Adipose tissue (tissue), 3 donors: Measurements from ENCODE around the gene ITFG2. TPM values are rescaled to one million over a fixed set of nuclear protein-coding genes. Genes with fewer than 3 reads are reported as not detected.
"Not testable (repeated sequence)": the region's sequence is repeated elsewhere in the genome, so short reads cannot be mapped to it uniquely, and the experiment has no call there.

Experiments
- H3K27ac ChIP-seq: one replicate; pipeline ENCODE4 v1.5.1; 2013; ENCODE audit warnings: low read depth, low read length
- WGBS, 3 donors: extraction: QIAGEN DNeasy Blood & Tissue Kit; methylation state at CpG; one replicate each; pipeline ENCODE4 v1.1.7; 2013; 5-methylcytosine and 5-hydroxymethylcytosine counted together
- polyA plus RNA-seq, 3 donors: library from polyadenylated mRNA; stranded (reverse); fragments of 200-250 nt; gene quantifications; one replicate each; pipeline ENCODE4 v1.2.3, GENCODE V29; 2013
- donor health status: healthy with polysubstance abuse.
- donor health status: Bipolar disorder and iron deficiency.
- donor health status: healthy.

Gene ITFG2
- polyA plus RNA-seq, result 10 to 100 TPM; 20.0 to 21.7 (median 21.5) TPM

DNA sequence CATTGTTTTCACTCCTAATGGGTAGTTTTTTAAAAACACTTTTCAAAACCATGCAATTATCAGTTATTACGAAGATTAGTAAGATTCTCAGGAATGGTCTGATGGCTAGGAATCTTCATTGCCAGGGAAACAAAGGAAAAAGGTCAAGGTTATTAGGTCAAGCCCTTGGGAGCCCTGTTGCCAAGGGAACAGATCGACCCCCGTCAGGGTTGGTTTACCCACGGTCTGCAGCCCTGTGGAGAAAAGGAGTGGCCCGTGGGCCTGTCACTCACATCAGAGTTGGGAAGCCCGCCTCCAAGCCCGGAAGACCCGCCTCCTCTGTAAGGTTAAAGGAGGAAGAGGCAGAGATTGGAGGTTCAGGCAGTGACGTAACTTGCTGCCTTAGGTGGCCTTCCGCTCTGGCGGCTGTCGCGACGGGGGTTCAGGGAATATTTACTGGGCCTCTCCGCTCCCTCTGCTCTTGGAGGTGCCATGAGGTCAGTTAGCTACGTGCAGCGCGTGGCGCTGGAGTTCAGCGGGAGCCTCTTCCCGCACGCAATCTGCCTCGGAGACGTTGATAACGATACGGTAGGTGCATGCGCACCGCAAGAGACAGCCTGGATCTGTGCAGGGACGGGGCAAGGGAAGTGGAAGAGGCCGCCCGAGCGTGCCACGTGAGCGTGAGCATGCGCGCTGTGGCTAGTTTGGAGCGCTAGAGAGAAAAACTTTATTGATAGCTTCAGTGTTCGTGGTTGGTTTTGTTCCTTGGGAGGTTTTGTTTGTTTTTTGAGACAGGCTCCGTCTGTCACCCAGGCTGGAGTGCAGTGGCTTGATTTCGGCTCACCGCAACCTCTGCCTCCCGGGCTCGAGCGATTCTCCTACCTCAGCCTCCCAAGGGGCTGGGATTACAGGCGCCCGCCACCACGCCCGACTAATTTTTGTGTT lies at the start of gene ITFG2:
ITFG2 (plus strand) TSS at position 379 of the 924 bp plus-strand sequence; CDS start at position 472, 93 bp downstream.
- 1% methylated on average over 48 of the region's 48 CpGs for WGBS, 3 donors
- H3K27ac ChIP-seq, result no peak within 1 kb of the TSS

DNA sequence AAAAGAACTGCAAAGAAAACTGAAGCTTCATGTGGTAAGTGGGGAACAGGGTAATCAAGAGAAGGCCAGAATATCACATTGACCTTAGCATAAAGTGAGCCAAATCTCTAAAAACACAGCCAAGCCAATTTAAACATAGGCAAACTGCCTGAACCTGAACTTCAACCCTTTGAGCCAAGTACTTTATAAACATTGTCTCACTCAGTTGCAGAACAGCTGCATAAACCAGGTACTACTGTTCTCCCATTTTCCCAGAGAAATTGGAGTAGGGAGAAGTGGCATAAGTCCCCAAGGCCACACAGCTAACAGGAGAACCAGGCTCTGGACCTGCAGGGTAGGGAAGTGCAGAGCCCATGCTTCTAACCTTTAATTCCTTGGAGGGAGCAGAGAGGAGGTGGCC lies 48.1 kb upstream of the ITFG2 start:
- H3K27ac ChIP-seq, result no peak overlapping the region

DNA sequence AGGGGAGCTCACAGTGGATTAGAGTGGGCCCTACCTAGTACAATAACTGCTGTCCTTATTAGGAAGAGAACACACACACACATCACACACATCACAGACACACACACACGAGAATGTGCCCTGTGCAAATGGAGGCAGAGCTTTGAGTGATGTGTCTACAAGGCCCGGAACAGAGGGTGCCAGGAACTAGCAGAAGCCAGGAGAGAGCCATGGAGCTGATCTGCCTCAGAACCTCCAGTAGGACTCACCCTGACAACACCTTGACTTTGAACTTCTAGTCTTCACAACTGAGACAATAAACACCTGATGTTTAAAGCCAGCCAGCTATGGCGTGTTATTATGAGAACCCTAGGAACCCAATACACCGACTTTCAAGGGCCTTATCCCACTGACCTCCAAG lies 47.4 kb upstream of the ITFG2 start:
- no peak overlapping the region for H3K27ac ChIP-seq
- 47 to 92% (median 84%) methylated on average over 4 of the region's 4 CpGs for WGBS, 3 donors

DNA sequence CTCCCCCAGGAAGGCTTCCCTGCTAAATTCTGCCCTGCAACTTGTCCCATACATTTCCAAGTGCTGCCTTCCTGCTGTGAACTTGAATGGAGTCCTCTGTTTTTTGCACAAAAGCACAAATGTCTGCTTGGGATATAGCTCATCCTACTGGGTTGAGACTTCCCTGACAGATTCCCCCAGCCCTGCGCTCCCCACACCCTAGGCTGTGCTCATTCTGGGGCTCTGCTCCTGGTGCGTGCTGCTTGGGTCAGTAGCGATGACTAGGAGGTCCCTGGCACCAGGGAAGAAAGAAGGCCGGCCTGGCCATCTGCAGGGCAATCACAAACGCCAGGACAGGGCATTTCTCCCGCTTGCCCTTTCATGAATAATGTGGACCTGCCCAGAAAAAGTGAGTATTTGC lies 46.9 kb upstream of the ITFG2 start:
- 64 to 89% (median 86%) methylated on average over 6 of the region's 6 CpGs for WGBS, 3 donors
- no peak overlapping the region for H3K27ac ChIP-seq

DNA sequence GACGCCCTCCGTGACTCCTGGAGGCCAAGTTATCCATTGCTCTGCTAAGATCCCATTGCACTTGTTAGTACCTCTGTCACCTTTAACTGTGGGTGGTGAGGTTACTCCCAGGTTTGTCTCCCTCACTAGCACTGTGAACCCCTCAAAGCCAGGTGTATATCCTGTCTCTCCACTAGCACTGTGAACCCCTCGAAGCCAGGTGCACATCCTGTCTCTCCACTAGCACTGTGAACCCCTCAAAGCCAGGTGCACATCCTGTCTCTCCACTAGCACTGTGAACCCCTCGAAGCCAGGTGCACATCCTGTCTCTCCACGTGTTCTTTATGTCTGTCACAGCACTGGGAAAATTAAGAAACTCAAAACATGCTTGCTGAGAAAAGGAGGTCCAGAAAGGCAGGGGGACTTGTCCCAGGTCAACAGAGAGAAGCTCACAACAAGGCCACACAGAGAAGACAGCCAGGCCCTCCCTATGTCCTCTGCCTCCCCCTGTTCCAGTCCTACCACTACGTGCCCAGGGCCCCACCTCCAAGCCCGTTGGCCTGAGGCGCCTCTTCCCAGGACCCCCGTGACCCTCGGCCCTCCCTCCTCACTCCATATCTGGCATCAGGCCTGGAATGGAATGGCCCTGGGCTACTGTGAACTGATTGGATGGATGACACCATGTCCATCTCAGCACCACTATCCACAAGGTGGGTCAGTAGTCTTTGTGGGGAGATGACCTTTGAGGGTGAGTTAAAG lies 44.1 kb upstream of the ITFG2 start:
- no peak overlapping the region for H3K27ac ChIP-seq
- 65 to 76% (median 74%) methylated on average over 9 to 10 of the region's 10 CpGs for whole genome bisulfite sequencing, 3 donors

DNA sequence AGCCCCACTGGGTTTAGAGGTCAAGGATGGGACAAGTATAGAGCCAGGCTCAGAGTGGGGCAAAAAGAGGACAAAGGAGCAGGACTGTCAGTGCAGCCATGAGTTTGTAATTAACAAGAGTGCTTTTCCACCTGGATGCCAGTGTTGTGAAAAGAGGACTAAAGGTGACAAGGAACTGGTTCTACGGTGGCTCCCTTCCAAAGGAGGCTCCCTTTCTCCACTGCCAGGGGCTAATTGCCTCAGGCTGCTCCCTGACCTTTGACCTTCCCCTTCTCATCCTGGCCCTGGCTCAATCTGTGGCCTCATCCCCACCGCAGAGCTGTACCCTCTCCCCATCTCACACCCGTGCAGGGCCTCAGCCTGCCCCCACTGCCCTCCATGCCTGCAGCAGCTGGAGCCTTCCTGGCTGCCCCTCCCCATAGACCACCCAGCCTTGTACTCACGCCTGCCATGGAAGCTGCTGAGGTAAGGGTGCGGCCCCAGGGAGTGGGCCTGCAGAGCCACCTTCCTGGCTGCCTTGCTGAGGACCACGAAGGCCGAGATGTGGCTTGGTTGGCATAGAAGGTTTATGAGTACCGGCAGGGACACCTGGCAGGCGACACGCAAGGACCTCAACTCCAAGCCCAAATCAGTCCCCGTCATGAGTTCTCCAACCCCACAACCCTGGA lies 42.5 kb upstream of the ITFG2 start:
- 76 to 79% (median 79%) methylated on average over 11 of the region's 11 CpGs for WGBS, 3 donors
- no peak overlapping the region for H3K27ac ChIP-seq

DNA sequence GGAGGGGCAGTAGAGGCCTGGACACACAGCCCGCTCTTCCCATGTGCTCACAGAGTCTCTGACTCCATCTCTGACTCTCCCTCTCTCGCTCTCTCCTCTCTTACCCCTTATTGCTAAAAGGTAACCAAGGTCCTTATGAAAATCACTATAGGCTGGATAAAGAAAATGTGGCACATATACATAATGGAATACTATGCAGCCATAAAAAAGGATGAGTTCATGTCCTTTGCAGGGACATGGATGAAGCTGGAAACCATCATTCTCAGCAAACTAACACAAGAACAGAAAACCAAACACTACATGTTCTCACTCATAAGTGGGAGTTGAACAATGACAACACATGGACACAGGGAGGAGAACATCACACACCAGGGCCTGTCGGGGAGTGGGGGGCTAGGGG lies 41.9 kb upstream of the ITFG2 start:
- not testable (repeated sequence) for H3K27ac ChIP-seq
- 96 to 99% (median 96%) methylated on average over 3 of the region's 3 CpGs for WGBS, 3 donors

DNA sequence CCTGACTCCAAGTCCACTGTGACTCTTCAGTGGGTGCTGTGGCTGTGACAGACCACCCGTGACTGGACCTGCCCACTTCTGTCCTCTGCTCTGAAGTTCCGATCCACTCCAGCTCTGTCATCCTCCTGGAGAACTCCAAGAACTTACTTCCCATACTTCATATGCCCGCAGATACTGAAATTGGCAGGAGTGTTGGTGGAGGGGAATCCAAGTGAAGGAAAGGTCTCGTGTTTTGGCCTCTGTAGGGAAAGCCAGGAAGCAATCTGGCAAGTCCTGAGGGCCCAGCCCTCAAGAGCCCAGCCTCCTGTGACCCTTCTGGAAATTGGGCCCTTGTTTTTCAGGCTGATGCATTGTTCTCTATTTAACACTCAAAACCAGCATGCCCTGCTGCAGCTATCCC lies 40.1 kb upstream of the ITFG2 start:
- 63 to 75% (median 68%) methylated on average over 4 of the region's 4 CpGs for WGBS, 3 donors
- H3K27ac ChIP-seq, result no peak overlapping the region

DNA sequence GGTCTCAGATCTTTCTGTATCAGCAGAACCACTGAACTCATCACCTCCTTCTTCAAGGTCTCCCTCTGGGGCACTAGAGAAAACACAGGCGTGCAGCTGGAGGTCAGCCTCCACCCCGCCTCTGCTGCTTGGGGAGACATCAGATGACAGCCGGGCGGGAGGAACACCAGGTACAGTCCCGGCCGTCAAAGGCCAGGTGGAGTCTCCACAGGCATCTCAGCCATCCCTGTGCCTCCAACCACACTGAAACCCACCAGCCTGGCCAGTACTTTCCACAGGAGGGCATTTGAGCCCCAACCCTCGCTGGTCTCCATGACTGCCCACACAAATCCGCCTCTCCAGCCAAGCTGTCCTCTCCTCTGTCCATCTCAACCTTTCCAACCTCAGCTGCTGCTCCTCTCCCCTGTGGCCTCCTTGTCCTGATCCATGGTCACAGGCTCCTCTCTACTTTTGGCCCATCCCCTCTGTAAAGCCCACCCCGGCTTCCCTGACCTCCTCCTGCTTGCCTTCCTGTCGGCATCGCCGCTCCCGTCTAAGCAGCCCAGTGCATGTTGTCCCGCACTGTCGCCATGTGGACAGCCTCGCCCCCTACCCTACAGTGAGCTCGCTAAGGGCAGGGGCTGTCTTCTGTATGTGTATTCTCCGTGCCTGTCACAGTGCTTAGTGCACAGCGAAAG lies 39.1 kb upstream of the ITFG2 start:
- no peak overlapping the region for H3K27ac ChIP-seq
- WGBS, 3 donors, result 79 to 83% (median 82%) methylated on average over 19 of the region's 19 CpGs

DNA sequence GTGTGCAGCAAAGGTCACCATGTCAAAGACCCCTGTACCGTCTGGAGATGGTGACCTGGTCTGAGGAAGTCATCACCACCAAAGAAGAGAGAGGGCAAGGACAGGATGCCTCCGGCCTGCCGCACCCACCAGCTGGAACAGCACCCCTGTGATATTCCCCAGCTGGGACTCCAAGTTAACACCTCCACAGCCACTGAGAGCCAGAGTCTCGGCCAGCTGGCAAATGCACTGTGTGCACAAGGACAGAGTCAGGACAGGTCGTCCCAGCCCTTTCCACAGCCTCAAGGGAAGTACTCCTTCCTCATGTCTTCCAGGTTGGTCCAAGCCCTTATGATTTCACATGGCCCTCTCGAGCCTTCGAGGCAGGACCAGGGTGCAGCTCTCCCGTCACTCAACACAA lies 37.0 kb upstream of the ITFG2 start:
- H3K27ac ChIP-seq, result no peak overlapping the region
- WGBS, 3 donors, result 46 to 80% (median 77%) methylated on average over 8 of the region's 8 CpGs

DNA sequence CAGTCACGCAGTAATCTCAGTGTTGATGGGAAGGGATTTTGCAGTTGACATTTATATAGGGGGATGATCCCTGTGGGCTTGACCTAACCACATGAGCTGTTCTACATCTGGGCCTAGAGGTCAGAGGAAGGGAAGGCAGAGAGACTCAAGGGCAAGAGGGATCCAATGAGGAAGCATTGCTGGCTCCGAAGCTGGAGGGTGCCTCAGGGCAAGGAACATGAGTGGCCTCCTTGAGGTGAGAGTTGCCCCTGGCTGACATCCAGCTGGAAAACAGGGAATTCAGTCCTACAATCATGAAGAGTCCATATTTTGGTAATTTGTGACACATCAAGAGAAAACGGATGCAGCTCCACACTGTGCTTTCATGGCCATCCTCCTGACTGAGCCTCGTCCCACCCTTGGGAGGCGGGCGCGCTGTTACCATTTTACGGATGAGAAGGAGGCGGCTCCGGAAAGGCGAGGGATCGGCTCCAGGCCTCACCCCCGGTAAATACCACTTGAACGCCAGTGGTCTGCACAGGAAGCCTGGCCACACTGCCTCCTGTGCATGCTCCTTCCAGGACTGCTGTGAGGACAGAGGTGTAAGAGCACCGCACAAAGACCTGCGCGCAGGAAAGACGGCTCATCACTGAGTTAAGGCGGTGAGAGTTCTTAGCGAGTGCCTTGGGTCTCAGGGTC lies 36.2 kb upstream of the ITFG2 start:
- WGBS, 3 donors, result 86 to 91% (median 89%) methylated on average over 20 of the region's 20 CpGs
- H3K27ac ChIP-seq, result no peak overlapping the region

DNA sequence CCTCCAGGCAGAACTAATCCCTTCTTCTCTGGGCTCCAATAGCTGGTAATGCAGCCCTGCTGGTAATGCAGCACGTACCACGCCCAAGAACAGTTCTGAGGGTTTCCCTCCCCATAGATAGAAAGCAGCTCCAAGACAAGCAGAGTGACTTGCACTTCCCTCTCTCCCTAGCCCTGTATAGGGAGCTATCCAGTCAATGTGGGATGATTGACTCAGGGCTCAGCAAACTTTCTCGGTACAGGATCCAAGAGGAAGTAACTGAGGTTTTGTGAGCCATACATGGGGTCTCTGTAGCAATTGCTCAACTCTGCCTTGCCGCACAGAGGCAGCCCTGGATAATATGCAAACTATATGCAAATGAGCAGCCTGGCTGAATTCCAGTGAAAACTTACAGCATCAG lies 33.2 kb upstream of the ITFG2 start:
- 59 to 79% (median 71%) methylated on average over 4 of the region's 4 CpGs for WGBS, 3 donors
- H3K27ac ChIP-seq, result no peak overlapping the region

DNA sequence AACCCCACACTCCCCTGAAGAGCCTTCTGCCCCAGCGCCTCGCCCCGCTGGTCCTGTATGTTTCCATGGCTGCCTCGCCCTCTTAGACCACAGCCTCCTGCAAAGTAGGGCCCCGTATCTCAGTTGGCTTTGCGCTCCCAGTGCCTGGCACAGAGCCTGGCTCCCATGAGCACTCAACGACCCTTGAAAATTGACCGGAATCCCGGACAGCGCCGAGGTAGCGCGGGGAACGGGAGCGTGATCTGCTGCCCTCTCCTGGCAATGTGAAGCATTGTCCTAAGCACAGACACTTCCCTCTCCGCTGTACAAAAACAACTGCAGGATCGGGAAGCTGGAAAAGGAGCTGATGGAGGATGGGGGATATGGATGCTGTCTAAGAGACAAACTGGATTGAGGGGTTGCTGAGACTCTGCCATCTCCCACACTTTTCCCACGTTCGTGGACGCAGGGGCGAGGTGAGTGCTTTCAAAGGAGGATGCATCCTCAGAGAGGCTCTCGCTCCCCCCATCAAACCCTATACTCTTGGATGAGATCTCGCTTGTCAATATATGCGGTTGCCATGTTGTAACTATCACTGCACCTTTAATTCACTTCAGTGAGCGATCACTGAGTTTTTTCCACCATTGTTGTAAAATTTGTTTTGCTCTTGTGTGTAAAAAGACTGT lies 28.4 kb upstream of the ITFG2 start:
- 11 to 14% (median 12%) methylated on average over 25 of the region's 25 CpGs for WGBS, 3 donors
- H3K27ac ChIP-seq, result no peak overlapping the region

DNA sequence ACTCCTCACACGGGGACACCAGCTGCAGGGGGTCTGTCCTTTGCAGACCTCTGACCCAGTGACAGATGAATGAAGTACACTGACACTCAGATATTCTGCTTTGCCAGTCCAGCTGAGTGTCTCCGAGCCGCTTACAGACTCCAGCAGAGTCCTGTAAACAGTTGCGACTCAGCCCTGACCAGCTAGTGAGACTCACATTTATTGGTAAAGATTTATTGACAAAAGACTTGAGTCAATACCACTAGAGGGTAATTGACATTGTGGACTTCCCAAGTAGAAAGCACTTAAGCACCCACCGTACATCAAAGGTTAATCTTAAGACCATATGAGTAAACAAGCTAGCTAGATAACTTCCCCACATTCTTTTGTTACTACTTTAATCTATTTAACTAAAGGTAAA lies 27.5 kb upstream of the ITFG2 start:
- WGBS, 3 donors, result 33 to 79% (median 70%) methylated on average over 5 of the region's 5 CpGs

DNA sequence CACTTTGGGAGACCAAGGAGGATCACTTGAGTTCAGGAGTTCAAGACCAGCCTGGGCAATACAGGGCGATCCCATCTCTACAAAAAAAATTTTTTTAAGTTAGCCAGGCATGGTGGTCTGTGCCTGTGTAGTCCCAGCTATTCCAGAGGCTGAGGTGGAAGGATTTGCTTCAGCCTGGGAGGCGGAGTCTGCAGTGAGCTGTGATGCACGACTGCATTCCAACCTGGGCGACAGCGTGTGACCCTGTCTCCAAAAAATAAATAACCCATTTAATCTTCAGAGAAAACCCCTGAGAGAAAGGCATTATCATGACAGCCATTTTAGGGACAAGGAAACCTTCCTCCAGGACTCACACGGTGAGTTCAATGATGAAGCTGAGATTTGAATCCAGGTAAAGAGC lies 21.4 kb upstream of the ITFG2 start:
- WGBS, 3 donors, result 68 to 86% (median 84%) methylated on average over 6 of the region's 6 CpGs
- no peak overlapping the region for H3K27ac ChIP-seq

More for the DNA sequence above, 27.5 kb upstream of the ITFG2 start:
- H3K27ac ChIP-seq, result no peak overlapping the region

DNA sequence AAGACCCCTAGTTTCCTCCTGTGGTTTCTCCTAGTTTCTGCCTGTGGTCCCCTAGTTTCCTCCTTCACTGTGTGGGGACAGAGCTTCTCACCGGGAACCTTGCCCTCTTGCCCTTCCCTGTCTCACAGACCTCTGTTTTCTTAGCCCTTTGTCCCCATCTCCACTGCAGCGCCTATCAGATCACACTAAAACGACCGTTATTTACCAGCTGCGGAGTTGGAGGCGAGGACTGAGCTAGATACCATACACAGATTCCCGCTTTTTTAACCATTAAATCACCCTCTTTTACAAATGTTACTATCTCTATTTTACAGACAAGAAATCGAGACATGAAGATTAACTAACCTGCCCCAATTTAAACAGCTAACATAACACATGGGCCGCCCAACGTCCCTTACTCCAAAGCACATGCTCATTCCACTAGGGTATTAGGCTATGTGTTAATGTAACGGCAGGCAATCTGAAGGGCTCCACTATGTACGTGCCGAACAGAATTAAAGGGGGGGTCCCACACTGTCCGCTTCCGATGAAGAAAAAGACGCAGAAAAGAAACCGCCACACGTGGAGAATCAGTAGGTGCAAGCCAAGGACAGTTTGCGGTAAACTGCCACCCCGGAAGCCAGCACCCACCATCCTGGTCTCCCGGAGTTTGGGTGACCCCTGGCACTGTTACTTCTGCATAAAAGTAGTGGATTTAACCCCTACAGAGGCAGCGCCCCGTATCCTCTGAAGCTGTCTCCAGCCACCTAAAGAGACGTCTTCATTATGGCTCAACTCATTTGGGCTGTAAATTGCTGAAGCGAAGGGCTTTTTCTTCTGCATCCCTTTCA lies 19.6 kb upstream of the ITFG2 start:
- H3K27ac ChIP-seq, result no peak overlapping the region
- 74 to 76% (median 74%) methylated on average over 25 of the region's 25 CpGs for WGBS, 3 donors

DNA sequence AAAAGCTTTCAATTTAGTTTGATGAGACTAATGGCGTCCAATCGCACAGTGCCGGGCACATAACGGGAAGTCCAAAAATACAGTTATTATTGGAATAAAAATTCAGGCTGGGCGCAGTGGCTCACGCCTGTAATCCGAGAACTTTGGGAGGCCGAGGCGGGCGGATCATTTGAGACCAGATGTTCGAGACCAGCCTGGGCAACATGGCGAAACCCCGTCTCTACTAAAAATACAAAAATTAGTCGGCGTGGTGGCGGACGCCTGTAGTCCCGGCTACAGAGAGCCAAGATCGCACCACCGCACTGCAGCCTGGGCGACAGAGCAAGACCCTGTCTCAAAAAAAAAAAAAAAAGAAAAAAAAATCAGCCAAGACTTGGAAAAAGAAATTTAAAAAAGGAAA lies 18.9 kb upstream of the ITFG2 start:
- WGBS, 3 donors, result 93 to 94% (median 93%) methylated on average over 21 of the region's 21 CpGs
- no peak overlapping the region for H3K27ac ChIP-seq
